ENCODE data around the gene HEATR5B. TPM values are rescaled to one million over a fixed set of nuclear protein-coding genes. Genes with fewer than 3 reads are reported as not detected.

HEATR5B gene
- total and polyA plus RNA-seq, 2 of the 8 experiments (the other 6 are each of a cell fraction or from before 2014, with no cell fraction given), result 7.0 to 12.6 TPM

DNA sequence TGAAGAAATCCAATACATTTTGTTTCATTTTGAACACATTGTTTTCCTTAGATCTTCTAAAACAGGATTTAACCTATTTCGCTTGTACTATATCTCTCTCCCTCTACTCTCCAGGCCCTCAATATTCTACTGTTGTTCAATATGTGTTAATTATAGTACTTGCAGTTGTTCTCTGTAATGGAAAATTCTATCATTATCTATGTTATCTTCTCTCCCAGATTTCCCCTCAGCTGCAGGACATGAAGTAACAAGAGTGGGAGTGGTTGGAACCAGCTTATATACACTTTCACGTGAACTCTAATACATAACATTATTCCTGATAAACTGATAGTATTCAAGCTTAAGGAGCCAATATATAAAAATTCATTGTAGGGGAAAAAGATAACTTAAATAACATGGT lies 110.9 kb downstream of the HEATR5B start:
- Histone ChIP-seq H3K4me3 (ENCODE audit: extremely low read depth in 1 of 4, insufficient read depth in 2 of 4, low read depth in 3 of 4, low read length in 4 of 4) (no peak overlapping the region), H3K56ac (replicated peaks; ENCODE audit: insufficient read length, low read depth, low read length) (no peak overlapping the region), H3K27ac (ENCODE audit: low read depth, low read length) (no peak overlapping the region), H3K14ac (ENCODE audit: insufficient read length) (no peak overlapping the region), H2BK20ac (ENCODE audit: low read length) (no peak overlapping the region), H2BK5ac (ENCODE audit: low read depth, low read length) (no peak overlapping the region), H4K91ac (replicated peaks; ENCODE audit: insufficient read length, low read length) (no peak overlapping the region), H2BK120ac (replicated peaks; ENCODE audit: low read depth, low read length) (no peak overlapping the region), H4K5ac (ENCODE audit: insufficient read length, low read depth, low read length) (no peak overlapping the region), H2BK12ac (ENCODE audit: low read depth, low read length) (no peak overlapping the region), H3K79me2 (ENCODE audit: control insufficient read depth in 1 of 2, insufficient read depth in 2 of 2, low read length in 2 of 2) (no peaks in the 10 kb centered on the region), H3K18ac (ENCODE audit: extremely low read depth, low read length) (no peak overlapping the region), H3K27me3 (replicated peaks in 1 of 4; ENCODE audit: control insufficient read depth in 3 of 4, extremely low read depth in 1 of 4, insufficient read depth in 3 of 4, low read length in 3 of 4) (no peaks in the 10 kb centered on the region), H2AFZ (ENCODE audit: low read length) (no peak overlapping the region), H3K4ac (replicated peaks; ENCODE audit: insufficient read length, low read depth, low read length) (no peak overlapping the region), H3K4me1 (replicated peaks in 1 of 4; ENCODE audit: control insufficient read depth in 3 of 4, insufficient read depth in 4 of 4, low read length in 3 of 4) (no peaks in the 10 kb centered on the region; a peak in 1 of 7 replicates), H3K79me1 (ENCODE audit: low read depth, low read length) (no peaks in the 10 kb centered on the region), H4K8ac (ENCODE audit: extremely low read depth, insufficient read depth, low read length) (no peak overlapping the region), H3K4me2 (ENCODE audit: insufficient read depth in 1 of 2, low read depth in 2 of 2, low read length in 2 of 2) (no peak overlapping the region), H2AK5ac (ENCODE audit: low read depth, low read length) (no peak overlapping the region), H2BK15ac (ENCODE audit: low read length) (no peak overlapping the region), H4K20me1 (replicated peaks in 1 of 2; ENCODE audit: control insufficient read depth in 1 of 2, insufficient read depth in 2 of 2, low read length in 2 of 2) (no peaks in the 10 kb centered on the region), H3K9me3 (ENCODE audit: insufficient read depth in 2 of 2, low read depth in 1 of 2, low read length in 1 of 2) (no peaks in the 10 kb centered on the region), H3K23me2 (ENCODE audit: low read depth, low read length) (no peaks in the 10 kb centered on the region), H3K23ac (ENCODE audit: insufficient read length) (no peak overlapping the region), H3K36me3 (ENCODE audit: control insufficient read depth in 2 of 4, insufficient read depth in 4 of 4, low read length in 3 of 4) (no peaks in the 10 kb centered on the region), H3K9ac (replicated peaks in 1 of 4; ENCODE audit: extremely low read depth in 1 of 4, low read depth in 3 of 4, low read length in 3 of 4) (no peak overlapping the region)
- 86% methylated on average over 2 of the region's 2 CpGs; no CpG with 5 or more reads in 1 of the 2 experiments for WGBS, 2 experiments (ENCODE audit: extremely low coverage in 1 of 2, insufficient coverage in 1 of 2, insufficient read length in 1 of 2, insufficient replicate concordance in 2 of 2, low coverage in 1 of 2, low lambda C conversion rate in 2 of 2, missing lambda C conversion rate in 1 of 2)
- DNase-seq (ENCODE audit: low read depth in 1 of 2, low spot score in 2 of 2) (no peak), FAIRE-seq (no peak)
- ChIA-PET POLR2A (ENCODE audit: partially characterized antibody) (no interaction called here), CTCF (ENCODE audit: partially characterized antibody) (interaction anchor here (1.1 kb wide), 1 partner anchor 36 kb away, joined by 3 read pairs; no protein-coding TSS in a partner anchor)
- TF ChIP-seq RBBP5 (IDR thresholded peaks at IDR 0.05; ENCODE audit: borderline replicate concordance, low read depth, low read length), result no peak
- TF ChIP-seq POU5F1 (IDR thresholded peaks at IDR 0.05; ENCODE audit: low read depth, low read length), result no peak
- TF ChIP-seq SP2 (IDR thresholded peaks at IDR 0.05; ENCODE audit: low read length), result no peak
- TF ChIP-seq FOSL1 (IDR thresholded peaks at IDR 0.05; ENCODE audit: insufficient read depth, low read depth, low read length), result no peak
- TF ChIP-seq RFX5 (IDR thresholded peaks at IDR 0.05; ENCODE audit: borderline replicate concordance, low read depth, low read length), result no peak
- no peak for TF ChIP-seq EZH2 (IDR thresholded peaks at IDR 0.05; ENCODE audit: low read depth, low read length, severe bottlenecking)
- TF ChIP-seq GABPA (IDR thresholded peaks at IDR 0.05; ENCODE audit: borderline replicate concordance, insufficient read depth, low read length), result no peak
- no peak for TF ChIP-seq NANOG (IDR thresholded peaks at IDR 0.05; ENCODE audit: insufficient read depth, low read depth, low read length, poor library complexity, severe bottlenecking)
- TF ChIP-seq, protein P1, sequence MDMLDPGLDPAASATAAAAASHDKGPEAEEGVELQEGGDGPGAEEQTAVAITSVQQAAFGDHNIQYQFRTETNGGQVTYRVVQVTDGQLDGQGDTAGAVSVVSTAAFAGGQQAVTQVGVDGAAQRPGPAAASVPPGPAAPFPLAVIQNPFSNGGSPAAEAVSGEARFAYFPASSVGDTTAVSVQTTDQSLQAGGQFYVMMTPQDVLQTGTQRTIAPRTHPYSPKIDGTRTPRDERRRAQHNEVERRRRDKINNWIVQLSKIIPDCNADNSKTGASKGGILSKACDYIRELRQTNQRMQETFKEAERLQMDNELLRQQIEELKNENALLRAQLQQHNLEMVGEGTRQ (IDR thresholded peaks at IDR 0.05; ENCODE audit: low read length), result no peak
- no peak for TF ChIP-seq POLR2AphosphoS5 (IDR thresholded peaks at IDR 0.05; ENCODE audit: low read depth, low read length)
- TF ChIP-seq TCF12 (IDR thresholded peaks at IDR 0.05; ENCODE audit: low read depth, low read length), result no peak
- TF ChIP-seq BCL11A (IDR thresholded peaks at IDR 0.05; ENCODE audit: low read depth in 2 of 2, low read length in 2 of 2), result no peak
- TF ChIP-seq CTBP2 (IDR thresholded peaks at IDR 0.05; ENCODE audit: borderline replicate concordance, insufficient read depth, insufficient read length, low read length), result no peak
- TF ChIP-seq SP4 (IDR thresholded peaks at IDR 0.05; ENCODE audit: low read length), result no peak

Measured in H1 (cell line).